GM23338 (cell line): ENCODE data around the gene TMPRSS9. TPM values are rescaled to one million over a fixed set of nuclear protein-coding genes. Genes with fewer than 3 reads are reported as not detected.

ENCODE experiments used
- ATAC-seq: fragments of 200-7000 bp; cut with Tn5 transposase; 3 replicates; pipeline ENCODE4 v1.9.1; 2020
- DNase-seq: peaks from one replicate; pipeline ENCODE4 v3.0.0-alpha.2; 2015; ENCODE audit warnings: low spot score
- H2AFZ ChIP-seq: fragments of 200-600 bp; sonication (generic); 2 replicates; pipeline ENCODE4 v1.8.0; 2016; ENCODE audit warnings: antibody characterized with exemption, mild to moderate bottlenecking, moderate library complexity
- H3F3A ChIP-seq: fragments of 200-600 bp; sonication (generic); replicated peaks from 2 replicates; pipeline ENCODE4 v1.8.0; 2017; ENCODE audit warnings: antibody characterized with exemption, mixed run types, low read depth
- H3K27ac ChIP-seq: fragments of 200-600 bp; sonication (generic); 2 replicates; pipeline ENCODE4 v1.6.1; 2016; ENCODE audit warnings: low read depth
- H3K27me3 ChIP-seq: fragments of 200-600 bp; sonication (generic); 2 replicates; pipeline ENCODE4 v1.8.0; 2016; ENCODE audit warnings: mild to moderate bottlenecking, mixed run types, moderate library complexity; ENCODE audit not compliant: insufficient read depth
- H3K36me3 ChIP-seq: fragments of 200-600 bp; sonication (generic); 2 replicates; pipeline ENCODE4 v1.8.0; 2016; ENCODE audit warnings: mild to moderate bottlenecking; ENCODE audit not compliant: insufficient read depth
- H3K4me1 ChIP-seq: fragments of 200-600 bp; sonication (generic); 2 replicates; pipeline ENCODE4 v1.8.0; 2016; ENCODE audit warnings: mild to moderate bottlenecking, moderate library complexity; ENCODE audit not compliant: insufficient read depth
- H3K4me2 ChIP-seq: fragments of 200-600 bp; sonication (generic); 2 replicates; pipeline ENCODE4 v1.7.1; 2017; ENCODE audit warnings: mixed run types
- H3K4me3 ChIP-seq: fragments of 200-600 bp; sonication (generic); 2 replicates; pipeline ENCODE4 v1.6.1; 2016; ENCODE audit warnings: mixed run types
- H3K79me2 ChIP-seq: fragments of 200-600 bp; sonication (generic); replicated peaks from 2 replicates; pipeline ENCODE4 v1.8.0; 2017; ENCODE audit warnings: mild to moderate bottlenecking; ENCODE audit not compliant: insufficient read depth
- H3K9me2 ChIP-seq: fragments of 200-600 bp; sonication (generic); 2 replicates; pipeline ENCODE4 v1.8.0; 2017; ENCODE audit not compliant: insufficient read depth
- H4K20me1 ChIP-seq: fragments of 200-600 bp; sonication (generic); replicated peaks from 2 replicates; pipeline ENCODE4 v1.8.0; 2017; ENCODE audit warnings: mild to moderate bottlenecking; ENCODE audit not compliant: insufficient read depth
- H3K27ac Mint-ChIP-seq: 2 replicates; pipeline ENCODE4 v1.8.0; 2020; ENCODE audit warnings: inconsistent platforms, mild to moderate bottlenecking, moderate library complexity, mixed read lengths
- H3K27me3 Mint-ChIP-seq: 3 replicates; pipeline ENCODE4 v1.8.0; 2022; ENCODE audit warnings: low read depth, mild to moderate bottlenecking, moderate library complexity, mixed read lengths, inconsistent platforms; ENCODE audit not compliant: insufficient read depth, poor library complexity
- H3K36me3 Mint-ChIP-seq: 3 replicates; pipeline ENCODE4 v1.8.0; 2021; ENCODE audit warnings: low read depth, mild to moderate bottlenecking, inconsistent platforms, moderate library complexity, mixed read lengths
- H3K4me1 Mint-ChIP-seq: 3 replicates; pipeline ENCODE4 v1.8.0; 2020; ENCODE audit warnings: mild to moderate bottlenecking, inconsistent platforms, mixed read lengths
- H3K4me3 Mint-ChIP-seq: 3 replicates; pipeline ENCODE4 v1.8.0; 2021; ENCODE audit warnings: moderate library complexity, mild to moderate bottlenecking, inconsistent platforms, mixed read lengths
- H3K9me3 Mint-ChIP-seq: 3 replicates; pipeline ENCODE4 v1.8.0; 2020; ENCODE audit warnings: moderate library complexity, mild to moderate bottlenecking, inconsistent platforms, mixed read lengths
- CREB1 ChIP-seq: fragments of 250-450 bp; sonication (Bioruptor Pico); IDR thresholded peaks from 2 replicates; pipeline ENCODE4 v1.5.0; 2020; ENCODE audit warnings: low read depth, mild to moderate bottlenecking, moderate library complexity
- EZH2 ChIP-seq: fragments of 200-600 bp; sonication (generic); IDR thresholded peaks from one replicate; pipeline ENCODE4 v1.8.0; 2017; ENCODE audit warnings: antibody characterized with exemption, mild to moderate bottlenecking, low read depth; ENCODE audit not compliant: unreplicated experiment
- POLR2AphosphoS5 ChIP-seq: IDR thresholded peaks from 2 replicates; pipeline ENCODE4 v1.6.1; 2016; ENCODE audit warnings: antibody characterized with exemption, low read depth
- ZNF331 ChIP-seq: fragments of 250-450 bp; sonication (Bioruptor Pico); IDR thresholded peaks from 2 replicates; pipeline ENCODE4 v1.5.0; 2020; ENCODE audit warnings: low read depth, mild to moderate bottlenecking, moderate library complexity
- polyA plus RNA-seq: library from polyadenylated mRNA; unstranded; fragments of >200 nt; fragmentation: Nextera tagmentation; extraction: Ambion mirVana; gene quantifications from 2 replicates; pipeline ENCODE4 v1.2.1, GENCODE V29; 2016
- total RNA-seq: library from RNA; depleted of rRNA; stranded (reverse); fragments of >200 nt; shearing (Covaris generic); gene quantifications from 2 replicates; pipeline ENCODE4 v1.2.3, GENCODE V29; 2014
- TF ChIP-seq, protein P1 (sequence below): IDR thresholded peaks from one replicate; pipeline ENCODE4 v1.6.1; 2018; ENCODE audit warnings: antibody characterized with exemption; ENCODE audit not compliant: unreplicated experiment
- TF ChIP-seq, protein P2 (sequence below): IDR thresholded peaks from 2 replicates; pipeline ENCODE4 v1.6.1; 2016; ENCODE audit warnings: antibody characterized with exemption
- TF ChIP-seq, protein P3 (sequence below): fragments of 250-450 bp; sonication (Bioruptor Pico); IDR thresholded peaks from 2 replicates; pipeline ENCODE4 v1.5.0; 2020; ENCODE audit warnings: mild to moderate bottlenecking, moderate library complexity
- TF ChIP-seq, protein P4 (sequence below), 2 experiments: fragments of 200-600 bp in 1 of 2; sonication (generic) in 1 of 2; conservative IDR thresholded peaks; 2 replicates each; pipeline versions ENCODE4 v1.5.1 to v1.6.1; 2016 to 2017; ENCODE audit warnings: antibody characterized with exemption in 2 of 2, low read depth in 2 of 2, mild to moderate bottlenecking in 2 of 2, moderate library complexity in 1 of 2

Gene TMPRSS9
- total and polyA plus RNA-seq, 2 experiments from 2014 or later = 0.05 to 0.28 TPM

DNA sequence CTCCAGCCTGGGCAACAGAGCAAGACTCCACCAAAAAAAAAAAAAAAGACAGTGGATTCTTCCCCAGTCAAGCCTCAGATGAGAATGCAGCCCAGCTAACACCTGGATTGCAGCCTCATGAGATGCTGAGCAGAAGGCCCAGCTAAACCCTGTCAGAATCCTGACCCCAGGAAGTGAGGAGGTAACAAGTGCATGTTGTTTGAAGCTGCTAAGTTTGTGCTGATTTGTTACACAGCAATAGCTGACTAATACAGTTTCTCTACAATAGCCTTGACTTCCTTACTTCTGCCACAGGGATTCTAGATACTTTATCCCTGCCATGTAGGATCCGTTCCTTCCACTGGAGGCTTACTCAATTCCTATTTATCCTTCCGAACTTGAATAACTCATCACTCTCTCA, 20.5 kb downstream of the TMPRSS9 start (continued):
- TF ChIP-seq, protein P1, sequence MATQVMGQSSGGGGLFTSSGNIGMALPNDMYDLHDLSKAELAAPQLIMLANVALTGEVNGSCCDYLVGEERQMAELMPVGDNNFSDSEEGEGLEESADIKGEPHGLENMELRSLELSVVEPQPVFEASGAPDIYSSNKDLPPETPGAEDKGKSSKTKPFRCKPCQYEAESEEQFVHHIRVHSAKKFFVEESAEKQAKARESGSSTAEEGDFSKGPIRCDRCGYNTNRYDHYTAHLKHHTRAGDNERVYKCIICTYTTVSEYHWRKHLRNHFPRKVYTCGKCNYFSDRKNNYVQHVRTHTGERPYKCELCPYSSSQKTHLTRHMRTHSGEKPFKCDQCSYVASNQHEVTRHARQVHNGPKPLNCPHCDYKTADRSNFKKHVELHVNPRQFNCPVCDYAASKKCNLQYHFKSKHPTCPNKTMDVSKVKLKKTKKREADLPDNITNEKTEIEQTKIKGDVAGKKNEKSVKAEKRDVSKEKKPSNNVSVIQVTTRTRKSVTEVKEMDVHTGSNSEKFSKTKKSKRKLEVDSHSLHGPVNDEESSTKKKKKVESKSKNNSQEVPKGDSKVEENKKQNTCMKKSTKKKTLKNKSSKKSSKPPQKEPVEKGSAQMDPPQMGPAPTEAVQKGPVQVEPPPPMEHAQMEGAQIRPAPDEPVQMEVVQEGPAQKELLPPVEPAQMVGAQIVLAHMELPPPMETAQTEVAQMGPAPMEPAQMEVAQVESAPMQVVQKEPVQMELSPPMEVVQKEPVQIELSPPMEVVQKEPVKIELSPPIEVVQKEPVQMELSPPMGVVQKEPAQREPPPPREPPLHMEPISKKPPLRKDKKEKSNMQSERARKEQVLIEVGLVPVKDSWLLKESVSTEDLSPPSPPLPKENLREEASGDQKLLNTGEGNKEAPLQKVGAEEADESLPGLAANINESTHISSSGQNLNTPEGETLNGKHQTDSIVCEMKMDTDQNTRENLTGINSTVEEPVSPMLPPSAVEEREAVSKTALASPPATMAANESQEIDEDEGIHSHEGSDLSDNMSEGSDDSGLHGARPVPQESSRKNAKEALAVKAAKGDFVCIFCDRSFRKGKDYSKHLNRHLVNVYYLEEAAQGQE = no peak
- no peak for TF ChIP-seq CREB1 (CRISPR knock-in tag)
- no peak for TF ChIP-seq EZH2
- TF ChIP-seq, protein P2, sequence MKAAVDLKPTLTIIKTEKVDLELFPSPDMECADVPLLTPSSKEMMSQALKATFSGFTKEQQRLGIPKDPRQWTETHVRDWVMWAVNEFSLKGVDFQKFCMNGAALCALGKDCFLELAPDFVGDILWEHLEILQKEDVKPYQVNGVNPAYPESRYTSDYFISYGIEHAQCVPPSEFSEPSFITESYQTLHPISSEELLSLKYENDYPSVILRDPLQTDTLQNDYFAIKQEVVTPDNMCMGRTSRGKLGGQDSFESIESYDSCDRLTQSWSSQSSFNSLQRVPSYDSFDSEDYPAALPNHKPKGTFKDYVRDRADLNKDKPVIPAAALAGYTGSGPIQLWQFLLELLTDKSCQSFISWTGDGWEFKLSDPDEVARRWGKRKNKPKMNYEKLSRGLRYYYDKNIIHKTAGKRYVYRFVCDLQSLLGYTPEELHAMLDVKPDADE = no peak

DNA sequence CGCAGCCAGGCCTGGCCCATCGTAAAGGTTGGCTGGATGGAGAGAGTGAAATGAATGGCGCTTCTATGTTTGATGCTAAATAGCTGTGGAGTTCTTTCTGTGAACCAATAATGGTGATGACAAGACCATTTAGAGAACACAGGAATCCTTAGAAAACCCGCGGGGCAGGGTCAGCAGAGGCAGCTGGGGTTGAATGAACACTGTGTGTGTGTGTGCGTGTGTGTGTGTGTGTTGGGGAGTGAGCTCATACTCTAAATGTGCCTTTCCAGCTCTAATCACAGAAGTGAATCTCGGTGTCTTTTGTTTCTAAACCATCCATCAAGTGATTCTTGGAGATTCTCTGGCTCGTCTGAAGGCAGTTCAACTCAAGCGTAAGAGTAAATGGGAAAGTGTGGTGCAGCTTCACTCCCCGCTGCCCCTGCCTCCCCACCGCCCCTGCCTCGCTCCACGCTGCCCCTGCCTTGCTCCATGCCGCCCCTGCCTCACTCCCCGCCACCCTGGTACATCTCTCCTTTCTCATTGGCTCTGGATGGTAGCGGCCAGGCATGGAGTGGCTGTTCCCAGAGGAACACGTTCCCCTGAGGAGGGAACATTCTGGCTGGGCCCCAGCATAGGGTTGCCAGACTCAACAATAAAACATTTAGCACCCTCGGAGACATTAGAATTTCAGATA, 21.2 kb downstream of the TMPRSS9 start:
- Histone ChIP-seq H2AFZ (no peak overlapping the region), H3K79me2 (no peaks in the 10 kb centered on the region), H3K4me1 (no peaks in the 10 kb centered on the region), H3K4me3 (no peak overlapping the region), H4K20me1 (no peaks in the 10 kb centered on the region), H3F3A (no peaks in the 10 kb centered on the region; the same call in 1 of the 2 replicates), H3K27me3 (no peaks in the 10 kb centered on the region), H3K27ac (no peak overlapping the region), H3K9me2 (no peaks in the 10 kb centered on the region), H3K4me2 (no peak overlapping the region), H3K36me3 (no peaks in the 10 kb centered on the region)
- no peak overlapping the region for H3K4me3 Mint-ChIP-seq
- peaks cover 13% of the 10 kb centered on the region for H3K27me3 Mint-ChIP-seq
- H3K36me3 Mint-ChIP-seq = peaks cover 12% of the 10 kb centered on the region
- DNase-seq = no peak
- H3K27ac Mint-ChIP-seq = no peak overlapping the region
- no peak for ATAC-seq
- peaks cover 3% of the 10 kb centered on the region; the same call in 1 of the 3 replicates for H3K4me1 Mint-ChIP-seq
- peaks cover 37% of the 10 kb centered on the region for H3K9me3 Mint-ChIP-seq
- TF ChIP-seq, protein P3, sequence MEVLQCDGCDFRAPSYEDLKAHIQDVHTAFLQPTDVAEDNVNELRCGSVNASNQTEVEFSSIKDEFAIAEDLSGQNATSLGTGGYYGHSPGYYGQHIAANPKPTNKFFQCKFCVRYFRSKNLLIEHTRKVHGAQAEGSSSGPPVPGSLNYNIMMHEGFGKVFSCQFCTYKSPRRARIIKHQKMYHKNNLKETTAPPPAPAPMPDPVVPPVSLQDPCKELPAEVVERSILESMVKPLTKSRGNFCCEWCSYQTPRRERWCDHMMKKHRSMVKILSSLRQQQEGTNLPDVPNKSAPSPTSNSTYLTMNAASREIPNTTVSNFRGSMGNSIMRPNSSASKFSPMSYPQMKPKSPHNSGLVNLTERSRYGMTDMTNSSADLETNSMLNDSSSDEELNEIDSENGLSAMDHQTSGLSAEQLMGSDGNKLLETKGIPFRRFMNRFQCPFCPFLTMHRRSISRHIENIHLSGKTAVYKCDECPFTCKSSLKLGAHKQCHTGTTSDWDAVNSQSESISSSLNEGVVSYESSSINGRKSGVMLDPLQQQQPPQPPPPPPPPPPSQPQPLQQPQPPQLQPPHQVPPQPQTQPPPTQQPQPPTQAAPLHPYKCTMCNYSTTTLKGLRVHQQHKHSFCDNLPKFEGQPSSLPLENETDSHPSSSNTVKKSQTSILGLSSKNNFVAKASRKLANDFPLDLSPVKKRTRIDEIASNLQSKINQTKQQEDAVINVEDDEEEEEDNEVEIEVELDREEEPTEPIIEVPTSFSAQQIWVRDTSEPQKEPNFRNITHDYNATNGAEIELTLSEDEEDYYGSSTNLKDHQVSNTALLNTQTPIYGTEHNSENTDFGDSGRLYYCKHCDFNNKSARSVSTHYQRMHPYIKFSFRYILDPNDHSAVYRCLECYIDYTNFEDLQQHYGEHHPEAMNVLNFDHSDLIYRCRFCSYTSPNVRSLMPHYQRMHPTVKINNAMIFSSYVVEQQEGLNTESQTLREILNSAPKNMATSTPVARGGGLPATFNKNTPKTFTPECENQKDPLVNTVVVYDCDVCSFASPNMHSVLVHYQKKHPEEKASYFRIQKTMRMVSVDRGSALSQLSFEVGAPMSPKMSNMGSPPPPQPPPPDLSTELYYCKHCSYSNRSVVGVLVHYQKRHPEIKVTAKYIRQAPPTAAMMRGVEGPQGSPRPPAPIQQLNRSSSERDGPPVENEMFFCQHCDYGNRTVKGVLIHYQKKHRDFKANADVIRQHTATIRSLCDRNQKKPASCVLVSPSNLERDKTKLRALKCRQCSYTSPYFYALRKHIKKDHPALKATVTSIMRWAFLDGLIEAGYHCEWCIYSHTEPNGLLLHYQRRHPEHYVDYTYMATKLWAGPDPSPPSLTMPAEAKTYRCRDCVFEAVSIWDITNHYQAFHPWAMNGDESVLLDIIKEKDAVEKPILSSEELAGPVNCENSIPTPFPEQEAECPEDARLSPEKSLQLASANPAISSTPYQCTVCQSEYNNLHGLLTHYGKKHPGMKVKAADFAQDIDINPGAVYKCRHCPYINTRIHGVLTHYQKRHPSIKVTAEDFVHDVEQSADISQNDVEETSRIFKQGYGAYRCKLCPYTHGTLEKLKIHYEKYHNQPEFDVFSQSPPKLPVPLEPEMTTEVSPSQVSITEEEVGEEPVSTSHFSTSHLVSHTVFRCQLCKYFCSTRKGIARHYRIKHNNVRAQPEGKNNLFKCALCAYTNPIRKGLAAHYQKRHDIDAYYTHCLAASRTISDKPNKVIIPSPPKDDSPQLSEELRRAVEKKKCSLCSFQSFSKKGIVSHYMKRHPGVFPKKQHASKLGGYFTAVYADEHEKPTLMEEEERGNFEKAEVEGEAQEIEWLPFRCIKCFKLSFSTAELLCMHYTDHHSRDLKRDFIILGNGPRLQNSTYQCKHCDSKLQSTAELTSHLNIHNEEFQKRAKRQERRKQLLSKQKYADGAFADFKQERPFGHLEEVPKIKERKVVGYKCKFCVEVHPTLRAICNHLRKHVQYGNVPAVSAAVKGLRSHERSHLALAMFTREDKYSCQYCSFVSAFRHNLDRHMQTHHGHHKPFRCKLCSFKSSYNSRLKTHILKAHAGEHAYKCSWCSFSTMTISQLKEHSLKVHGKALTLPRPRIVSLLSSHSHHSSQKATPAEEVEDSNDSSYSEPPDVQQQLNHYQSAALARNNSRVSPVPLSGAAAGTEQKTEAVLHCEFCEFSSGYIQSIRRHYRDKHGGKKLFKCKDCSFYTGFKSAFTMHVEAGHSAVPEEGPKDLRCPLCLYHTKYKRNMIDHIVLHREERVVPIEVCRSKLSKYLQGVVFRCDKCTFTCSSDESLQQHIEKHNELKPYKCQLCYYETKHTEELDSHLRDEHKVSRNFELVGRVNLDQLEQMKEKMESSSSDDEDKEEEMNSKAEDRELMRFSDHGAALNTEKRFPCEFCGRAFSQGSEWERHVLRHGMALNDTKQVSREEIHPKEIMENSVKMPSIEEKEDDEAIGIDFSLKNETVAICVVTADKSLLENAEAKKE (CRISPR knock-in tag) = no peak
- TF ChIP-seq, protein P4, sequence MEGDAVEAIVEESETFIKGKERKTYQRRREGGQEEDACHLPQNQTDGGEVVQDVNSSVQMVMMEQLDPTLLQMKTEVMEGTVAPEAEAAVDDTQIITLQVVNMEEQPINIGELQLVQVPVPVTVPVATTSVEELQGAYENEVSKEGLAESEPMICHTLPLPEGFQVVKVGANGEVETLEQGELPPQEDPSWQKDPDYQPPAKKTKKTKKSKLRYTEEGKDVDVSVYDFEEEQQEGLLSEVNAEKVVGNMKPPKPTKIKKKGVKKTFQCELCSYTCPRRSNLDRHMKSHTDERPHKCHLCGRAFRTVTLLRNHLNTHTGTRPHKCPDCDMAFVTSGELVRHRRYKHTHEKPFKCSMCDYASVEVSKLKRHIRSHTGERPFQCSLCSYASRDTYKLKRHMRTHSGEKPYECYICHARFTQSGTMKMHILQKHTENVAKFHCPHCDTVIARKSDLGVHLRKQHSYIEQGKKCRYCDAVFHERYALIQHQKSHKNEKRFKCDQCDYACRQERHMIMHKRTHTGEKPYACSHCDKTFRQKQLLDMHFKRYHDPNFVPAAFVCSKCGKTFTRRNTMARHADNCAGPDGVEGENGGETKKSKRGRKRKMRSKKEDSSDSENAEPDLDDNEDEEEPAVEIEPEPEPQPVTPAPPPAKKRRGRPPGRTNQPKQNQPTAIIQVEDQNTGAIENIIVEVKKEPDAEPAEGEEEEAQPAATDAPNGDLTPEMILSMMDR (conservative IDR thresholded peaks at IDR 0.05; ENCODE audit: low read depth in 2 of 2) = no peak
- no peak for TF ChIP-seq POLR2AphosphoS5
- TF ChIP-seq ZNF331 (CRISPR knock-in tag) = no peak
